NCI-H460 (cell line): Measurements from ENCODE around the gene PRRC2B. TPM values are rescaled to one million over a fixed set of nuclear protein-coding genes. Genes with fewer than 3 reads are reported as not detected.
"Not testable (repeated sequence)": the region's sequence is repeated elsewhere in the genome, so short reads cannot be mapped to it uniquely, and the experiment has no call there.

Experiments used
- DNase-seq: peaks from one replicate; pipeline ENCODE4 v3.0.0-alpha.2; 2016; ENCODE audit warnings: low read depth; ENCODE audit errors: extremely low read depth
- total RNA-seq: library from RNA; depleted of rRNA; stranded (reverse); fragments of >200 nt; shearing (Covaris generic); gene quantifications from 2 replicates; pipeline ENCODE4 v1.2.3, GENCODE V29; 2014

The PRRC2B gene
- total RNA-seq, 1 experiment from 2014 or later = 77.5 TPM

DNA sequence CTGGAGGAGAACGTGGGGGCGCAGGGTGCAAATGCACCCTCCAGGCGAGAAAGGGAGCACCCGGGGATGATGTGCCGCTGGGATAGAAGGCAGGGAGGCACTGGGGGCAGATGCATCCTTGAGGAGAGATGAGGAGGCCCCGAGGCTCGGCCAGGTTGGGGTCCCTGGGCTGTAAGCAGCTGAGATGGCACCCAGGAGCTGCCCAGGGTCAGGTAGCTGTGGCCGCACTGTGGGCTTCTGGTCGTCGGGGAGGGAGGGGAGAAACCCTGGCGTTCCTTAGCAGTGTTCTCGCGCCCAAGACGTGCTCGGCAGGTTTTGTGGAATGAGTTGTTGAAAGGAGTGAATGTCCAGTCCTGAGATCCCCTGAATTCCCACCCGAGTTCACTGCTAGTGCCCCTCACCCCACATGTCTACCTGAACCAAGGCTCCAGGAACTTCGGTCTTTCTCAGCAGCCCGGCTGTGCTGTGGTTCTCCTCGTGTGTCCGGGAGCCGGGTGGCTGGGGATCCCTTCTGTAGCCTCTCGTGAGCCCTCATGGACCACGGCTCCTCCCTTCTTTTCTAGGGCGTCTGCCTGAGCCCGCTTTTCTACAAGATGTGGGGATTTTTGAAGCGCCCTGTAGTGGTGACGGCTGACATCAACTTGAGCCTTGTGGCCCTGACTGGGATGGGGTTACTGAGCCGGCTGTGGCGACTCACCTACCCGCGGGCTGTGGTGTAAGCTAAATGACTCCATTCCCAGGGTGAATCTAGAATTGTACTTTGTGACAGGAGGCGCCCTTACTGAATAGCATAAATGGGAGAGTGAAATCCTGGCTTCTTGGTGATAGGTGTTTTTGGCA lies 110.0 kb downstream of the PRRC2B start:
- no peak for DNase-seq

DNA sequence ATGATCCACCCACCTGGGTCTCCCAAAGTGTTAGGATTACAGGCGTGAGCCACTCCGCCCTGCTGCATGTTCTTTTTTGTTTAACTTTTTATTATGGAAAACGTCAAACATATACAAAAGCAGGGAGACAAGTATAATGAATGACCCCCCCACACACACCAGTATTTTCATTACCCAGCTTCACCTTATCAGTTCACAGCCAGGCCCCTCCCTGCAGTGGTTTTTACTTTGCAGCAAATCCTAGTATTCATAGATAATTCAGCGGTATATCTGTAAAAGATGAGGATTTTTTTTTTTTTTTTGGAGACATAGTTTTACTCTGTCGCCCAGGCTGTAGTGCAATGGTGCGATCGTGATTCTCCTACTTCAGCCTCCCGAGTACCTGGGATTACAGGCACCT lies 111.1 kb downstream of the PRRC2B start:
- no peak for DNase-seq

DNA sequence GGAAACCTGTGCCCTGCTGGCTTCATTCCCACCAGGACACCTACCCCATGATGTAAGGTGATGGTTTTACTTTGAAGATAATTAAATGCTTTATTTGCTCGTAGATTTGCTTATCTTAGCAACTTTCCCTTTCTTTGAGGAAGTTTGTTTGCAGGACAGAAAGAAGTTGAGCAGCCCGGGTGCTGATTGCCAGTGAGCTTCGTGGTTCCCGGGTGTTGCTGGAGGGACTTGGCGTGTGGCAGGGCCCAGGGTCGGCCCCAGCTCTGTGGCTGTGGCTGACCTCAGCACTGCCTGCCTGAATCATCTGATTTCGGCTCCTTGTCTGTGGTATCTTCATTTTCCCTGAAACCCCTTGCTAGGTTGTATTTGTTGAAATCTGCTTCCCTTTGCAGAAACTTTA lies 117.5 kb downstream of the PRRC2B start:
- no peak for DNase-seq

DNA sequence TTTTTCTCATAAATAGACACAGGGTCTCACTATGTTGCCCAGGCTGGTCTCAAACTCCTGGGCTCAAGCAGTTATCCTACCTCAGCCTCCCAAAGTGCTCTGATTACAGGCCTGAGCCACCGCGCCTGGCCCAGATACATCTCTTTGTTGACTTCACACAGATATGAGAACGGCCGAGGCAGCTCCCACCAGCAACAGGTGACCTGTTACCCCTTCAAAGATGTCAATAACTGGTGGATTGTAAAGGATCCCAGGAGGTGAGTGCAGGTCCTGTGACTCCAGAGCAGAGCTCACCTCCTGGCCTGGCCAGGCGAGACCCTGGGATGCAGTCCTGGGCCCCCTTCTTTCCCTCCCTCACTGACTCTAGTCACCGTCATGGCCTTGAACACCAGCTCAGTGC lies 118.0 kb downstream of the PRRC2B start:
- no peak for DNase-seq

DNA sequence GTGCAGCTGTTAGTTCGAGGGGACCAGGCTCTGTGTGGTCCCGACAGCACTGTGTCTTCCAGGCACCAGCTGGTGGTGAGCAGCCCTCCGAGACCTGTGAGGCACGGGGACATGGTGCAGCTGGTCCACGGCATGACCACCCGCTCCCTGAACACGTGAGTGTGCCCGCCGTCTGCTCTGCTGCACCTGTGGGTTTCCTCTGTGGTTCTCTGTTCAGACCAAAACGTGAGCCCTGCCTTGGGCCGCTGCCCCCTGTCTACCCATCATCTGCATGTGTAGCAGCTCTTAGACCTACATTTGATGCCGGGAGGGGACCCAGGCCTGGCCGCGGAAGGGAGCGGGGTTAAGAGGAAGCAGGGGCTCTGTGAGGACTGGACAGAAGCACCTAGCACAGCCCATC lies 119.3 kb downstream of the PRRC2B start:
- DNase-seq = no peak

DNA sequence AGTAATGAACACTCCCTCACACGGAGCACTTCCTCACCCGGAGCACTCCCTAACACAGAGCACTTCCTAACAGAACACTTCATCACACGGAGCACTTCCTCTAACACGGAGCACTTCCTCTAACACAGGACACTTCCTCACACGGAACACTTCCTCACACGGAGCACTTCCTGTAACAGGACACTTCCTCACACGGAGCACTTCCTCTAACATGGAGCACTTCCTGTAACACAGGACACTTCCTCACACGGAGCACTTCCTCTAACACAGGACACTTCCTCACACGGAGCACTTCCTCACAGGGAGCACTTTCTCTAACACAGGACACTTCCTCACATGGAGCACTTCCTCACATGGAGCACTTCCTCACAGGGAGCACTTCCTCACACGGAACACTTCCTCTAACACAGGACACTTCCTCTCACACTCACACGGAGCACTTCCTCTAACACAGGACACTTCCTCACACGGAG lies 121.7 kb downstream of the PRRC2B start:
- not testable (repeated sequence) for DNase-seq

DNA sequence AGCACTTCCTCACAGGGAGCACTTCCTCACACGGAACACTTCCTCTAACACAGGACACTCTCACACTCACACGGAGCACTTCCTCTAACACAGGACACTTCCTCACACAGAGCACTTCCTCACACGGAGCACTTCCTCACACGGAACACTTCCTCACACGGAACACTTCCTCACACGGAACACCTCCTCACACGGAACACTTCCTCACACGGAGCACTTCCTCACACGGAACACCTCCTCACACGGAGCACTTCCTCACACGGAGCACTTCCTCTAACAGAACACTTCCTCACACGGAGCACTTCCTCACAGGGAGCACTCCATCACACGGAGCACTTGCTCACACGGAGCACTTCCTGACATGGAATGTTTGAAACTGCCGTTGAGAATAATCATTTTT lies 122.2 kb downstream of the PRRC2B start:
- no peak for DNase-seq

DNA sequence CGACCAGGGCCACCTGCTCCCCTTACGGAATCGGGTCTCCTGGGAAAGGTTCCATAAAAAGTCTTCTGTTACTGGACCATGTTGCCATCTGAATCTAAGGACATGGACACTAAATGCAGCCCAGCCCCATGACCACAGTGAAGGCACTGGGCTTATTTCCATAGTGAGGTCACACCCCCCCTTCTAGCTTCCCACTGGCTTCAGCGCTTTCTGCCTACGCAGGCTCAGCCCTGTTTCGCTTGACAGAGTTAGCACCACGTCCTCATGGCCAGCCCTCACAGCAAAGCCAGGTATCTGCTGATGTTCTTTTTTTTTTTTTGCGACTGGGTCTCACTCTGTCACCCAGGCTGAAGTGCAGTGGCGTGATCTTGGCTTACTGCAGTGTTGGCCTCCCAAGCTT lies 123.0 kb downstream of the PRRC2B start:
- no peak for DNase-seq

DNA sequence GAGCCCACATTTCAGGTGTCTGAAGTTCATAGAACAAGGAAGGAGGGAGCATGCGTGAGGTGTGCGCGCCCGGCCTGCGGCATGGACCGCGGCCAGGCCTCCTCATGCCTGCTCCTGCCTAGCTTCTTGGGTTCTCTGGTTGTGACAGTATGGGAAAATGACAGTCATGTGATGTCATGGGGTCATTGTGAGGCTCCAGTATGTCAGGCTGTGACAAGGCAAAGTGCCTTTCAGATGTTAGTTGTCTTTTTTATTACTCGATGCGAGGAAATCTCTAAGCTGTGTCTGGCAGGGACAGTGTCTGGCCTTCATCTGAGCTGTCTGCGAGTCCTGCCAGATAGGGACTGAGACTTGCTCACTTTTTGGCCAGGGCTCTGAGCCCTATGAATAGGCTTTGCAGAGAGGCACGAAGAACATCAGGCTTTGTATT lies 123.9 kb downstream of the PRRC2B start:
- no peak for DNase-seq

DNA sequence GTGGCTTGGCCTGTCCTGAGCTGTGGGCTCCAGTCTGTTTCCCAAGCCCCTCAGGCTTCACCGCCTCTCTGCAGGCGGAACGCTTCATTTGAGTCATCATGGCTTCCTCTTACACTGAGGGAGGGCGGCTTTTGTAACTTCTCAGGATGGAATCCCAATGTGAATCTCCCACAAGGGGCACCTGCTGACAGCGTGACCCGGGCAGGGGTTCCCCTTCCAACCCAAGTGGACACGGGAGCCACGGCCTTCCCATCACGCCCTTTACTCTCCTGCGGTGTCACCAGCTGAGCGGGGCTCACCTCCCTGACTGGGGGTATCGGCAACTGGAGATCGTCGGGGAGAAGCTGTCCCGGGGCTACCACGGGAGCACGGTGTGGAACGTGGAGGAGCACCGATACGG lies 124.7 kb downstream of the PRRC2B start:
- no peak for DNase-seq

DNA sequence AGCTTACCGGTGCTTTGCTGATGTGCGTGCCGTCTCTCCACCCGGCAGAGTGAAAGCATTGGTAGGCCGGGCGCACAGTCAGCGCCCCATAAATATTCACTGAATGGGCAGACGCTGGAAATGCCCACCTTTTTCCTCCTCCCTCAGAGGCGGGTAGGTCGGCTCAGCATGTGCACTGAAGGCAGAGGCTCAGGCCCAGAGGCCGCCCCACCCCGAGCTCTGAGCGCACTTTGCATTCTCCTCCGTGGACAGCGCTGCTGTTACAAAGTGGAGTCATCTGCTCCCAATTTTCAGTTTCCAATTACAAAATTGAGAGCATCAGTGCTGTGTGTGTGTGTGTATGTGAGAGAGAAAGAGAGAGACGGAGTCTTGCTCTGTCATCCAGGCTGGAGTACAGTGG lies 126.6 kb downstream of the PRRC2B start:
- no peak for DNase-seq

DNA sequence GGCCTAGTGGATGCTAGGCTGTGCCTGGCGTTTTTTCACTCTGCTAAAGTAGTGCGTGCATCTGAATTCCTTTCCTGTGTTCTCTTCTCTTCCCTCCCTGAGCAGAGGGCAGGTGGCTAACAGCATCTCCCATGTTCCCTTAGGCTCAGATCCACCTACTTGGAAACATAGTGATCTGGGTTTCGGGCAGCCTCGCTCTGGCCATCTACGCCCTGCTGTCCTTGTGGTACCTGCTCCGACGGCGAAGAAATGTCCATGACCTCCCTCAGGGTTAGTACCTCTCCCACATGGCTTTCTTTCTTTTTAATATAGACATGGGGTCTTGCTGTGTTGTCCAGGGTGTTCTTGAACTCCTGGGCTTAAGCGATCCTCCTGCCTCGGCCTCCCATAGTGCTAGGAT lies 127.3 kb downstream of the PRRC2B start:
- no peak for DNase-seq

DNA sequence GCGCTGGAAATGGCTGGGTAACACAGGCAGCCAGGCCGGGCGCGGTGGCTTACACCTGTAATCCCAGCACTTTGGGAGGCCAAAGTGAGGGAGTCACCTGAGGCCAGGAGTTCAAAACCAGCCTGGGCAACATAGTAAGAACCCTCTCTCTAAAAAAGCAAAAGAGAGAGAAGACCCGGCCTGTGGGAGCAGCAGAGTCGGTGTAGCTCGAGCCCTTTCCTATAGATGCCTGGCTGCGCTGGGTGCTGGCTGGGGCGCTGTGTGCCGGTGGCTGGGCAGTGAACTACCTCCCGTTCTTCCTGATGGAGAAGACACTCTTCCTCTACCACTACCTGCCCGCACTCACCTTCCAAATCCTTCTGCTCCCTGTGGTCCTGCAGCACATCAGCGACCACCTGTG lies 127.9 kb downstream of the PRRC2B start:
- DNase-seq = no peak

DNA sequence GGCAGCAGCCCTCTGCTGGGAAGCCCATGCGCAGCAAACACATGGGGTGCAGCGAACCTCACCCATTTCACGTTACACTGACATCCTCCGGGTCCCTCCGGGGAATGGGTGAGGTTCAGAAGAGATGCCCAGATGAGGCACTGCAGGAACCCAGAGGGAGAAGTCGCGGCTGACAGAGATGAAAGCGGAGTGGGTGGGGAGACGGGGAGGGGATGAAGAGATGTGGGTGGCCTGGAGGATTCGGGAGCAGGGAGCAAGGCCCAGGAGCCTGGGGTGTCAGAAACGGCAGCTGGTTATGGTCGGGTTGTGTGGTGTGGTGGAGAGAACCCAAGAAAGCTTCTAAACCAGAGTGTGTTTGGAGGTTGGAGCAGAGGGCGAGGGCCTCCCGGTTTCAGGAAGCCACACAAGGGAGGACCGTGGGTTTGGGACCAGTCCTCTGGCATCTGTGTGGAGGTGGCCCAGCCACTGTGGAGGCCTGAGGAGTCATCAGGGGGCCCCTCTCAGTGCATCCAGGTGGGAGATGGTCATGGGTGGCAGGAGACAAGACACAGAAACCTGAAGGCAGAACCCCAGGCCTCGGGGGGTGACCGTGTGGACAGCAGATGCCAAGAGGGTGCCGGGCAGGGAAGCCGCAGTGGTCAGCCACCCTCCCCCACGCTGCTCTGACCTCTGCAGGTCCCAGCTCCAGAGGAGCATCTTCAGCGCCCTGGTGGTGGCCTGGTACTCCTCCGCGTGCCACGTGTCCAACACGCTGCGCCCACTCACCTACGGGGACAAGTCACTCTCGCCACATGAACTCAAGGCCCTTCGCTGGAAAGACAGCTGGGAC lies 128.6 kb downstream of the PRRC2B start:
- no peak for DNase-seq

DNA sequence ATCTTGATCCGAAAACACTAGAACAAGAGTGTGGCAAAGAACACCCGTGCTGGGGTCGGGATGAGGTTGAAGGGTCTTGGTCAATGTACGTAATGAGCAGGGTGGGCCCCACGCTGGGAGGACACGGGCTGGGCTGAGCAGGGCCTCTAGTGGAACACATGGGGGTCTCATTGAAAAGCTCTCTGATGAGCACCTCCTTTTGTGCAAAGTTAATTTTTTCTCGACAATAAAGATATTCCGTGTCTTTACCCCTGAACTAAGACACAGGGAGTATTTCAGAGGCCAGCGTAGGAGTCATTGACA lies 129.2 kb downstream of the PRRC2B start:
- no peak for DNase-seq

DNA sequence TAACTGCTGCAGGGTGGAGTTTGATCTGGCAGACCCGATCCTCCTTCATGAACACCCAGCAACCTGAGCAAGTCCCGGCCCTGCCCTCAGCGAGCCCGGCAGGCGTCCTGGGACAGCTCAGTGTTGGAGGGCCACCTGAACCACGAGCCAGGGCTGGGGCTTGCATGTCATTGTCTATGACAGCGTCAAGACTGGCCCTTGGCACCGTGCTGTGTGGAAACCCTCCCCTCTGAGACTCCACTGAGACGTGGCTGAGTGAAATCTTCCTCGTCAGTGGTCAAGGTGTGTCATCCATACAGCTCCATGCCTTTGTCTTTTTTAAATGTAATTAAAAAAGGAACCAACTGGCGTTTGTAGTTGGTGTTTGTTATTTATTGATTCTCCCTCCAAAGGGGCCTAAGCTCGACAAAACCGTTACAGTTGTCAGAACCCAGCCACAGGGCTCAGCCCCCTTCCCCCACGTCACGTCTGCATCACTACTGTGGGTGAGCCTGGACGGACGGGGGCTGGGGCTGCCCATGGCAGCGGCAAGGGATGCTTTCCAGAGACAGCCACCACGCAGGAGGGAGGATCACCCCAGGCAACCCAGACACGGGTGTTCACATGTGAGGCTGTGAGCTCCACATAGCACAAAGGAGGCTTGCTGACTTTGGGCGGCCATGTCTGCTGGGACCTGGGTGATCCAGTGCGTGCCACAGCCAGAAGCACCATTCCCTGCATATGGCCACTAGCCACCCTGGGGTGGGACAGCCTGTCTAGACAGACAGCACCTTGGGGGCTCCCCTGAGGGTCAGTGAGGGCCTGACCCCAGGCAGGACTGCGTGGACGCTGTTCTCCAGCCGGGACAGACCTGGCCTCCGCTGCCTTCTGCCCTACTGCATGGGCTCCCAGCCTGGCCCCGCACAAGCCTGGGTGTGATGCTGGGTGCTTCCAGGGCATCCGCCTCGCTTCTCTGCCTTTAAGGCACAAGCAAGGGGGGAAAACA lies 129.9 kb downstream of the PRRC2B start:
- no peak for DNase-seq

DNA sequence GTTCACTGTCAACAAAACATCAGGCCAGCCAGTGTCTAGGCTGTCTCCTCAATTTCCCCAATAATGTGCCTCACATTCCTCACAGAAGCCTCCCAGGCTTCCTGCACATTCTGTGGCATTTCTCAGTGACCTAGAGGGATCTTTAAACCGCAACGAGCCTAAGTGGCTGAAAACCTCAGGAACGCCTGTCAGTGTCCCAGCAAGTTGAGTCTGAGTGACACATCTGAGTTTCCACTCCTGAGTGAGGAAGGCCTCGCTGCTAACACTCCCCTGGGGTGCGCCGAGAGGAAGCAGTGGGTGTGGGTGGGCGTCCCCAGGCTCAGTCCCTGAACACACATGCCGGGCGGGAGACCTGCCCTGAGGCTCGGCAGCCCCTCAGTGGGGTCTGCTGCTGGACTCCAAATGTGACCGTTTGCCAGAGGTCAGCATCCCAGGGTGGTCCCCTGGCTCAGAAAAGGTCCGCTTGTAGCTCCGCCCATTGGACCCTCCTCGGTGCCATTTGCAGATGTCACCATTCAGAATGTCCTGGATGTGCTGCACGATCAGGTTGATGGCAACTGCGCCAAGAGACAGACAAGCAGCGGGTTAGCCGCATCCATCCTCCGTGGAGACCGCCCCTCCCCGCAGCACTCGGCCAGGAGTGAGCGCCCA lies 130.9 kb downstream of the PRRC2B start:
- no peak for DNase-seq

DNA sequence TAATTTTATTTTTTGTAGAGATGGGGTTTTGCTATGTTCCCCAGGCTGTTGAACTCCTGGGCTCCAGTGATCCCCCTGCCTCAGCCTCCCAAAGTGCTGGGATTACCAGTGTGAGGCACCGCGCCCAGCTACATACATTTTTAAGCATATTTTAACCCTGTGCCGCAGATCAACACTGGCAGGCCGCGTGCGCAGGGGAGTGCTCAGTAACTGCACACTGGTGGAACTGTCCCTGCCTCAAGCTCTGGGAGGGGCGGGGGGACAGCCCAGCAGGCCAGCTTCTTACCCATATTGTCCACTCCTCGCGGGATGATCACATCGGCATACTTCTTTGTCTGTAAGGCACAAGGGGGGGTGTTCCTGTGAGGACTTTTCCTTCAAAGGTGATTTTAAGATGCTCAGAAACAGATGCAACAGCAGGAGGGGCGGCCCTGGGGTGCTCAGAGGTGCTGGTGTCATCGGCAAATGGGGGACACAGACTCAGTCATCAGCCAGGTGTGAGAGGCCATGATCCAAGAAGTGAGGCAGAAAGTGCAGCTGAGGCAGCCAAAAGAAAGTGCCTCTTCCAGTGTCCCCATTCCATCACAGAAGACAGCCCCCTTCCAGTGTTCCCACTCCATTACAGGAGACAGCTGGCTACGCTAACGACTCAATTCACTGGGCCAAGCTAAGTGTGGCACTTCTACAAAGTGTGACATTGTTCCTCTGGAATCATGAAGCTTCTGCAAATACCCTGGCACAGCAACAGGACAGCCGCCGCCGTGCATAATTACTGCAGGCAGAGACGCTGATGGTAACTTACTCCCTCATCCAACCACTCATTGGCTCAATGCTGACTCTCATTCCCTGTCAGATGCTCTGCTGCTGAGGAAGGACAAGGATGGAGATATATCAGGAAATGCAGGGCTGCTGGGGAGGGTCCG lies 132.0 kb downstream of the PRRC2B start:
- DNase-seq = no peak

DNA sequence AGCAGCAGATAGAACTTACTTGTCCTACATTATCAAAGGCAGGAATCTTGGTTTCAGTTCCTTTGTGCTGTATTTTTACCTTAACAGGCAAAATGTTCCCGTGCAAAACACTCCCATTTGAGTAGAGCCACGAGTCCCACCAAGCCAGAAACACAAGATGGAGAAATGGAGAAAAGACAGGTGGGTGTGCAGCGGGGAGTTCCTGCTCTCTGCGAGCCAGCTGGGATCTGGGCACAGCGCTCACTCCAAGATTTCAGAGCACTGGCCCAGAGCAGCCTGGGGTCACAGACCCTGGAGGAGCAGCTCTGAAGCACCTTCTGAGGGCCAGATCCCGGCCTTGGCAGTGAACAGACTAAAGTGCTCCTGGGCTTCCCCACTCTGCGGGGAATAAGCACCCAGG lies 134.3 kb downstream of the PRRC2B start:
- DNase-seq = no peak
